Stimulated activated CD4-positive, alpha-beta T cell treated with anti-CD3 and anti-CD28 coated beads, Interleukin-1b, Interleukin-23, amount 100 ng/mL, for 48 hours (primary cell): ENCODE results near the gene RBBP9.
"Not testable (repeated sequence)": the region's sequence is repeated elsewhere in the genome, so short reads cannot be mapped to it uniquely, and the experiment has no call there.

Source experiments
- DNase-seq: peaks from one replicate; pipeline ENCODE4 v3.0.0-alpha.2; 2020

Gene RBBP9

GRCh38 chr20:18496740-18497592 is at the start of gene RBBP9:
RBBP9 (minus strand) TSS chr20:18497225; CDS start chr20:18497167, 58 bp downstream.
- DNase-seq: peak; percentile 81

- no peak for DNase-seq
Measured at GRCh38 chr20:18545566-18545965, 48.5 kb upstream of the RBBP9 start.

GRCh38 chr20:18543932-18544331 is 46.9 kb upstream of the RBBP9 start:
- no peak for DNase-seq

- no peak for DNase-seq
Measured at GRCh38 chr20:18543216-18543615, 46.2 kb upstream of the RBBP9 start.

GRCh38 chr20:18541741-18542140 is 44.7 kb upstream of the RBBP9 start:
- no peak for DNase-seq

GRCh38 chr20:18537651-18538050 is 40.6 kb upstream of the RBBP9 start:
- no peak for DNase-seq

- DNase-seq: no peak
Measured at GRCh38 chr20:18533978-18534644, 37.1 kb upstream of the RBBP9 start.

GRCh38 chr20:18533491-18533890 is 36.5 kb upstream of the RBBP9 start:
- no peak for DNase-seq

GRCh38 chr20:18532626-18533025 is 35.6 kb upstream of the RBBP9 start:
- no peak for DNase-seq

GRCh38 chr20:18529041-18529440 is 32.0 kb upstream of the RBBP9 start:
- DNase-seq: no peak

GRCh38 chr20:18527836-18528235 is 30.8 kb upstream of the RBBP9 start:
- DNase-seq: no peak

- DNase-seq: no peak
Measured at GRCh38 chr20:18527339-18527738, 30.3 kb upstream of the RBBP9 start.

- DNase-seq: not testable (repeated sequence)
Measured at GRCh38 chr20:18526761-18527160, 29.7 kb upstream of the RBBP9 start.

- no peak for DNase-seq
Measured at GRCh38 chr20:18524646-18525045, 27.6 kb upstream of the RBBP9 start.

- DNase-seq: no peak
Measured at GRCh38 chr20:18523066-18523465, 26.0 kb upstream of the RBBP9 start.

GRCh38 chr20:18522066-18522465 is 25.0 kb upstream of the RBBP9 start:
- not testable (repeated sequence) for DNase-seq

GRCh38 chr20:18515973-18516372 is 18.9 kb upstream of the RBBP9 start:
- DNase-seq: no peak

GRCh38 chr20:18514127-18514526 is 17.1 kb upstream of the RBBP9 start:
- no peak for DNase-seq

GRCh38 chr20:18513208-18513607 is 16.2 kb upstream of the RBBP9 start:
- DNase-seq: no peak

GRCh38 chr20:18511571-18511970 is 14.5 kb upstream of the RBBP9 start:
- DNase-seq: no peak

GRCh38 chr20:18507218-18508191 is 10.5 kb upstream of the RBBP9 start, which contains the start of gene SEC23B:
SEC23B (plus strand) TSS chr20:18507940; CDS start chr20:18510836, 2,896 bp downstream.
- peak; percentile 98 for DNase-seq

GRCh38 chr20:18506744-18507143 is 9.7 kb upstream of the RBBP9 start:
- DNase-seq: peak; percentile 25
